NCI-H1105 (cell line): Measurements from ENCODE around the gene RTL10.

Source experiments
- DNase-seq: peaks from one replicate; lab custom pipeline; 2025; lab: John Stamatoyannopoulos, UW

Gene RTL10, protein sequence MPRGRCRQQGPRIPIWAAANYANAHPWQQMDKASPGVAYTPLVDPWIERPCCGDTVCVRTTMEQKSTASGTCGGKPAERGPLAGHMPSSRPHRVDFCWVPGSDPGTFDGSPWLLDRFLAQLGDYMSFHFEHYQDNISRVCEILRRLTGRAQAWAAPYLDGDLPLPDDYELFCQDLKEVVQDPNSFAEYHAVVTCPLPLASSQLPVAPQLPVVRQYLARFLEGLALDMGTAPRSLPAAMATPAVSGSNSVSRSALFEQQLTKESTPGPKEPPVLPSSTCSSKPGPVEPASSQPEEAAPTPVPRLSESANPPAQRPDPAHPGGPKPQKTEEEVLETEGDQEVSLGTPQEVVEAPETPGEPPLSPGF

GRCh38 chr22:19854778-19855503 is at the start of gene RTL10, which contains the start of gene GNB1L:
Gene RTL10, minus strand, starts transcription at chr22:19854874. Its CDS starts 2,613 bp downstream, at chr22:19852261.
Gene GNB1L, minus strand, starts transcription at chr22:19854874. Its CDS starts 33,519 bp downstream, at chr22:19821355.
- peak; percentile 93 for DNase-seq

DNA sequence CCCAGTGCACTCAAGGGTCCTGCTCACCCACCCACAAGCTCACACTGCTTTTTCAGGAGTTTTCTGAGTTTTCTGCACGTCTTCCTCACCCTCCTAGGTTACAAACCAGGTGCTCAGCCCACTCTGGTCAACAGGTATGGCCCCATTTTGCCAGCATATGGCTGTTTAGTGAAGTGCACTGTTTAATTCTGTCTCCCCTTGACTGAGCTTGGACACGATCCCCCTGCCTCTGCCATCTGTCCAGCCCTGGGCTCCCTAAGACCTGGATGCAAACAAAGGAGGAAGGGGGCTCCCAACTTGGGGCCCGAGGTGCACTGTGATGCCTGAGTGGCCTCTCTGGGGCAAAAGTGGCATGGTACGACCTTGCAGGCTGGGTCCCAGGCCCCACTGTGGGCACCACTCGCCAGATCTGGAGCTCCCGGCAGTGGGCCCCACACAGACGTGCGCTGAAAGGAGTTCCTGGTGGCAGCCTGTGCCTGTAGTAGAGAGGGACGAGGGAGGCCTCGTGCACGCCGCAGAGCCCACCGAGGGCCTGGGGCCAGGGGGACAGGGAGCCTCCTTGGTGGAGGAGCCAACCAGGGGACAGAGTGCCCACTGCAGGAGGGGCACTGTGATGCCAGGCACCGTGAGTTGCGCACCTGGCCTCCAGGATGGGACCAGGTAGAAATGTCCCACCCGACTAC is 49.6 kb upstream of the RTL10 start:
- no peak for DNase-seq

GRCh38 chr22:19903513-19903912 is 48.8 kb upstream of the RTL10 start:
- DNase-seq, result no peak

DNA sequence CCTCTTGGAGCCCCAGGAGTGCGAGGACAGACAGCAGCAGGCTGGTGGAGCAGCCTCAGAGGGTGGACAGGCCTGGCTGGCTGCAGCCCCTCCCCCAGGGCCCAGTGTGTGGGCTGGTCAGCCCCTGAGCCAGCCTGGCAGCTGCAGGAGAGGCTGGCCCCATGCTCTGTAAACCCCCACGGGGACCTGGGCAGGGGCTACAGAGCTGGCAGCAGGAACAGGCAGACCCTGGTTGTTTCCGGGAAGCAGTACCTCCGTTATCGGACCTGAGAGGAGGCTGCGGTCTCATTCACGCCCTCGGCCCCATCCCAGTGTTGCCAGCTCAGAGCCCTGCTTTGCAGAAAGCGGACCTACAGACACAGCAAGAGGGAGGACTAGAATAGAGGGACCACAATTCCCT is 48.4 kb upstream of the RTL10 start:
- DNase-seq, result no peak

- peak; percentile 24 for DNase-seq
Measured at GRCh38 chr22:19902245-19902715, 47.6 kb upstream of the RTL10 start.

DNA sequence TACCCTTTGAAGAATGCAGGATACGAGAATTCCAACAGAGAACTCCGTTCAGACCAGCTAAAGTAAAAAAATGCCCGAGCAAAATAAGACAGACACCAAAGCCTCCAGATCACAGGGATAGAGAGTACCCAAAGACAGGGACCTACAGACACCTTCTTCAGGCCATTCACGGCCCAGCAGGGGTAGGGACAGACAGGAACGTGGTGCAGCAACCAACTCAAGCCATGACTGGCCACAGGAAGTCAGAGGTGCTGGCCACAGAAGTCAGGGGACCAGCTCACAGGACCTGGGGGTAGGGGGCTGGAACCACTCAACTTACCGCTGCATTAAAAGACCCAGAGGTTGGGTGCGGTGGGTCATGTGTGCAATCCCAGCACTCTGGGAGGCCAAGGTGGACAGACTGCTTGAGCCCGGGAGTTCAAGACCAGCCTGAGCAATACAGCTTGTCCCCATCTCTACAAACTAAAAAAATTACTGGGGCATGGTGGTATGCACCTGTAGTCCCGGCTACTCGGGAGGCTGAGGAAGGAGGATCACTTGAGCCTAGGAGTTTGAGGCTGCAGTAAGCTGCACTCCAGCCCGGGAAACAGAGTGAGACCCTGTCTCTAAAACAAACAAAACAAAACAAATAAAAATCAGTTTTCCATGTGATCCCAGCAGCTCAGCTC is 47.0 kb upstream of the RTL10 start:
- no peak for DNase-seq

DNA sequence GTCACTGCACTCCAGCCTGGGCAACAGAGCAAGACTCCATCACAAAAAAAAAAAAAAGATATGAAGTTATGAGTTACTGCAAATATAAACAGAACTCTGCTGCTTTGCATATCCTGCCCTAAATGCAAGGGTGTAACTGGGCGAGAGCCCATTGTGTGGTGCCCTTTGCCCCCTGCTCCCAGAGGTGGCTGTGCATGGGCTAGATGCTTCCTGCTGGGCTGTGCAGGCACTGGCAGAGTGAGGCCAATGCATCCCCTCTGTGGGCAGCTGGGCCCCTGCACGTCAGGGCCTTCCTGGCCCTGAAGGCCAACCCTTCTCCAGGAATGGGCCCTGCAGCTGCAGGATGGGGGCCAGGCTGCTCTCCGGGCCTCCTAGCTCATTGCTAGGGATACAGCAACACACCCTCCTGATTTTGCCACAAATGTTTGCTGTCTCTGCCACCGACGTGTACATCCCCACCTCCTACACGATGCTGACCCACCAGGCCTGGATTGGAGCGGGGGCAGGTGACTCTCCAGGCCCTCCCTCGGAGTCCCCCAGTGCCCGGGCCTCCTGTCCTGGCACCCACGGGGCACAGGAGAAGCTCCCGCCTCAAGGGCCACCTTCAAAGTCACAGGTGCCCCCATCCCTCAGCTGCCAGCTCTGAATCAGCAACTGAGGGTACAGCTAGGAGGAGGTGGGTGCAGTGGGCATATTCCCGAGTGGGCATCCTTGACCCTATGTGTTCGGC is 46.2 kb upstream of the RTL10 start:
- no peak for DNase-seq

DNA sequence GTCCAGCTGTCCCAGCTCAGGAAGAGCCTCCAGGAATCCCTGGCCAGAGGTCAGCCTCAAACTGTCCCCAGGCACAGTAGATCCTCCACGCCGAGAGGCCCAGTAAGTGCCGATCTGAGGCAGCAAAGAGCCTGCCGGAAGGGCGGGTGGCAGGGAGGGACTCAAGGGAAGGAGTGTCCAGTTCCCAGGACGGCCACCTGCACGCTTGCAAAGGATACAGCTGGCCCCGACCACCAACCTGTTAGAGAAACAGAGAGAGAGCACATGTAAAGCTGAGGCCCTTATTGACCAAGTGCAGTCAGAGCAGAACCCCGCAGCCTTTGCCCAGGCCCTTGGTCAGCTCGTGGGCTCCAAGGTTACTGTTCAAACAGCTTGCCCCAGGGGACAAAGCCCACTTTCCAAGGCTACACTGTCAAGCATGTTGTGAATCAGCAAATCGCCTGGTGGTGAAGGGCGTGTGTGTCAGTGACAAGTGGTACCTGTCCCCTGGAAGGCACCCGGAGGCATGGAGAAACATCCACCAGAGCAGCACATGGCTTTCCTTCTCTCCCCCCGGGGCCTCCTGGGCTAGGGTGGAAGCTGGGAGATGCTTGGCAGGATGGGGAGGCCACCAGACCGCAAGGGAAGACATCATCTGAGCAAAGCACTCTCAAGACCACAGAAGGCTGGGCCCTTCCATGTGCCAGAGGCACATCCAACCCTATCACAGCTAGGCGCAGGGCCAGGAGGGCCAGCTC is 44.3 kb upstream of the RTL10 start:
- DNase-seq, result no peak

- no peak for DNase-seq
Measured at GRCh38 chr22:19898145-19898544, 43.5 kb upstream of the RTL10 start.

GRCh38 chr22:19897726-19898125 is 43.1 kb upstream of the RTL10 start:
- DNase-seq, result no peak

DNA sequence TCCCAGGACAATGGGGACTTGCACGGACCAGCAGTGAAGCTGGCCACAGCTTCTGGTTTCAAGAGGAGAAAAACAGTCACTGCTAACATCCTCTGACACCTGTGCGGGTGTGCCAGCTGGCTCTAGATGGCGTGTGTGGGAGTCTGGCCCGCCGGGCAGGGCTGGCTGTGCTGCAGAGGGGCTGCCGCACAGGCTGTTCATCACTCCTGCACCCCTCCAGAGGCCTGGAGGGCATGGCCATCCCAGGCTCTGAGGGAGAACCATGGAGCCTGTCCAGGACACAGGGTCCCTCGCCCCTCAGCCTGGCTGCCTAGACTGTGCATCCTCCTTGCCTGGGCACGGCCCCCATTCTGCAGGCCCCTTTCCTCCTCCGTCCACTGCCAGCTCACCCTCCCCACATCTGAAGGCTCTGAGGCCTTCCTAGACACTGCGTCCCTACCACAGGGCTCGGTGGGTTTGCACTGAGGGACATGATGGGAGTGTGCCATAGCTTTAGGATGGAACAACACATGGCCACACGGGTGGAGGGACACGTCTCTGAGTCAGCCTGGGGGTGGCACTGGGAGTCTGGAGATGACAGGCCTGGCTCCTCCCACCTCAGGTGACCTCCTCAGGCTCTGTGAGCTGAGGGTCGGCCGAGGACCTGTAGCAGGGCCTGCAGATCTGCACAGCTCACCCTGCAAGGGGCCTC is 42.1 kb upstream of the RTL10 start:
- DNase-seq, result no peak

GRCh38 chr22:19895160-19895849 is 40.6 kb upstream of the RTL10 start:
- DNase-seq, result no peak

- DNase-seq, result no peak
Measured at GRCh38 chr22:19893363-19893762, 38.7 kb upstream of the RTL10 start.

DNA sequence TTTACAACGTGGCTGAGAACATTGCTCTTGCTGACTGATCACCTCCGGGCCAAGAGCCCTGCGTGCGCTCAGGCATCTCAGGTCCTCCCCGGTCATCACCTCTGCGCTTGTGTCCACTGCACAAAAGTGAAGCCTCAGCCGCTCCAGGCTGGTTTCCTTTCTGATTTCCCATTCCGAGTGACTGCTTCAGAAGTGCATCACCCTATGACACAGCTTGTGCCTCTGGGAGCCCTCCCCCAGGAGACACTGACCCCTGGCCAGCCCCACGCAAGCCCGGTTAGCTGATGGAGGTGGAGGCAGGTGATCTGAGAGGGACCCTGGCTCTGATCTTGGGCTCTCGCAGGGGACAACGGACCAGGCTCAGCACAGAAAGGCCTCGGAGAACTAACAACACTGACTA is 38.3 kb upstream of the RTL10 start:
- DNase-seq, result no peak

DNA sequence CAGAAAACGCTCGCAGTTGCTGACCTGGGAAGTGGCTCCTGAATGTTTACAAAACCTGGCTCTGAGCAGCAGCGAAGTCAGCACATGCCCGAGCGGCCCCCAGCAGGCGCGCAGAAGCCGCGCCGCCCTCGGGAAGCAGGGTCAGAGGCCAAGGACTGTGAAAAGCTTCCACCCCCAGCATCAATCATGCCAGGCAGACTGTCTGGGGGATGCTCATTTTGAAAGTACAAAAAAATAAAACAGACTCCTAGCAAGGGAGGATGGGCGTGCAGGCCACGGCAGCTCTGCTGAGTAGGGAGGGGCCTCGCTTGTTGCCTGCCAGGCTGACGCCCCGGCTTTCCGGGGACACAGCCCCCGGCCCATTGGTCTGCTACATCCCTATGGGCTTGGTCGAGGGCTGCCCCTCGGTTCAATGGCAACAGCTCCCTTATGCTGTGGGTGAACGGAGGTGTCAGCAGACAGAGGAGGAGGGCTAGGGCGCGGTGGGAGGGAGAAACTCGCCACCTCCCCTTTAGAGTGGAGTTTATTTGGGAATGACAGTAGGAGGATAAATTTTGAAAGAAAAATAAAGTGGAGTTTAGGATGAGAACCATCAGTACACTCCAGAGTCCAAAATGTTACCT is 37.7 kb upstream of the RTL10 start:
- DNase-seq, result peak; percentile 40

- peak; percentile 78 for DNase-seq
Measured at GRCh38 chr22:19891317-19892256, 36.9 kb upstream of the RTL10 start.

DNA sequence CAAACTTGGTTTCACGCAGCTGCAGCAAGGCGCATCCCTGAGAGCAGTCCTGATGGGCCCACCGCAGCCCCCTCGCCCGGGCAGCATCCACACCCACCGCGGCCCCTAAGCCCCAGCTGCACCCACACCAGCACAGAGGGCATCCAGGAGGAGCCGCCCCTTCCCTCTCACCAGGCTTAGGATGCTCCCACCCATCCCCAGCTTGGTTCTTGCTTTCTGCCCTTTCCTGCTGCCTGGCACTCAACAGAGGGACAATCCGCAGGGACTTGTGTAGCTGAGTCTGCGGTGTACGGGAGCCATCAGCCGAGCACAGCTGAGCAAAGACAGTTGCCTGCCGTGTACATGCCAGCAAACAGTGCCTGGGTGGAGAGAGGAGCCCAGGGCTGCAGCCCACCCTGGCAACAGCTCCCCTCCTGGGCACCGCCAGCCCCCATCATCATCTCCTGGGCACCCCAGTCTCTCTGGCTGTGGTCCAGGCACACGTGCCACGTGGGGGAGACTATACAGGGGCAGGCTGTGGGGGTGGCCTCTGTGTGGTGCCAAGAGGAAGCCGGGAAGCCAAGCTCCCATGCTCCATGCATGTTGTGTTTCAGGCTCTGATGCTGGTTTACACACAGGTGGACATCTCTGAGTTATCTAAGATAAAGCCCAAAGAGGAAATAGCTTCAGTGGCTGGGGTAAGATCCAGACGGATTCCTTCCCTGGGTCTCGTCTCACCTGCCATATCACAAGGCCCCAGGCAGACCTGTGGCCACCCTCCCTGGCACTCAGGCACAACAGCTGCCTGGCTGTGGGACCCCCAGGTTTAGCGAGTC is 36.0 kb upstream of the RTL10 start:
- no peak for DNase-seq
